H7 (cell line): ENCODE measurements around the gene SETD1B. TPM values are rescaled to one million over a fixed set of nuclear protein-coding genes. Genes with fewer than 3 reads are reported as not detected.

ENCODE experiments used
- DNase-seq: peaks from one replicate; pipeline ENCODE4 v3.0.0; 2012
- H3K27me3 ChIP-seq: 2 replicates; pipeline ENCODE4 v1.6.0; 2011; ENCODE audit warnings: mild to moderate bottlenecking, low read length; ENCODE audit not compliant: control insufficient read depth, insufficient read depth
- H3K36me3 ChIP-seq: replicated peaks from 2 replicates; pipeline ENCODE4 v1.5.1; 2011; ENCODE audit warnings: low read length; ENCODE audit not compliant: control insufficient read depth, insufficient read depth
- H3K4me3 ChIP-seq: 2 replicates; pipeline ENCODE4 v1.5.1; 2011; ENCODE audit warnings: low read depth, mild to moderate bottlenecking, control low read depth, low read length, moderate library complexity; ENCODE audit not compliant: insufficient read depth
- total RNA-seq: library from RNA; depleted of rRNA; stranded (reverse); fragments of >200 nt; shearing (Covaris generic); gene quantifications from 2 replicates; pipeline ENCODE4 v1.2.3, GENCODE V29; 2014

Gene SETD1B
- total RNA-seq, 1 experiment from 2014 or later = 3.5 TPM

DNA sequence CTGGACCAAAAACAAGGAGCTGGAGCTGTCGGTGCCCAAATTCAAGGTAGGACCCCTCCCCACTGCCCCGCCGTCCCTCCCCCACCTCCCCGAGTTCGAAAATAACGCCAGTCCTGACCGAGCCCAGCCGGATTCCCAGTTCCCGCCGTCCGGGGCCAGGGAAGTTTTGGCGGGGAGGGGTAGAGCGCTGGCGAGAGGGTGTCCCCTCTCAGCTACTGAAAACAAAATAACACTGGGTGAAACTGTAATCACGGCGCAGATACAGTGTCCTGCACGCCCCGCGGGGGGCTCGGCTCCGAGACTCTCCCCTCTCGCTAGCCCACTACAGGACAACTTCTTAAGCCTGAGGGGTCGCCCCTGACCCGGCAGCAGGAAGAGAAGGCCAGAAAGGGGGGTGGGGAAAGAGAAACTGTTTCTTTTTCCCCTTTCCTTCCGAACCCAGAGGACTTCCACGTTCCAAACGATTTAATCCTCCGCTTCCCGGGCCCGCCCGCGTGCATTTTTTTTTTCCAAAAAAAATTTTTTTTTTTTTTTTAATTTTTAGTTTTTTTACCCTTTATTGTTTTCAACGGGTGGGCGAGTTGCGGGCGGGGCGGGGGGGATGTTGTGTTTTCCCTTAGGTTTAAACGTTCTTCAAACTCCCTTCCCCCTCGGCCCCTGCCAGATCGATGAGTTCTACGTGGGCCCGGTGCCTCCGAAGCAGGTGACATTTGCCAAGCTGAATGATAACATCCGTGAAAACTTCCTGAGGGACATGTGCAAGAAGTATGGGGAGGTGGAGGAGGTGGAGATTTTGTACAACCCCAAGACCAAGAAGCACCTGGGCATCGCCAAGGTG lies 1.6 kb downstream of the SETD1B start:
- DNase-seq = peak; percentile 78
- Histone ChIP-seq H3K4me3 (peak overlapping the region; percentile 79), H3K36me3 (peaks cover 10% of the 10 kb centered on the region), H3K27me3 (no peaks in the 10 kb centered on the region)

DNA sequence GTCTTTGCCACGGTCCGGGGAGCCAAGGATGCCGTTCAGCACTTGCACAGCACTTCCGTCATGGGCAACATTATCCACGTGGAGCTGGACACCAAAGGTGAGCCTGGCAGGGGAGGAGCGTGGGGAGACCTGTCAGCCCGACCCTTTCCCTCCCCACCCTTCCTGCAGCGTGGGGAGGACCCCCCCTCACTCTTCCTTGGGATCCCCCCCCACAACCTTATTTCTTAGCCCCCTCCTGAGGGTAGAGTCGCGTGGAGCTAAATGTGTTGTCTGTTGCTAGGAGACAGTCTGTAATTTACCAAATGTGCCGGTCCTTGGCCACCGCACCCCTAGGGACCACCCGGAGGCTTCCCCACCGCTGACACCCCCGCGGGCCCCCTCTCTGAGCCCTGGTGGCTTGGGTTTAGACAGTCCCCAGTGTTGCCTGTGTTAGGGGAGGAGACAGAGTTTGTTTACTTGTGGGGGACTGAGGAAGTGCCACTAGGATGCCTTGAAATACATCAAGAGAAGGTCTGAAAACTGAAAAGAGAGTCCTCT lies 2.3 kb downstream of the SETD1B start:
- Histone ChIP-seq H3K36me3 (peaks cover 13% of the 10 kb centered on the region), H3K27me3 (no peaks in the 10 kb centered on the region), H3K4me3 (peak overlapping the region; percentile 79; the same call in 1 of the 2 replicates)
- no peak for DNase-seq

DNA sequence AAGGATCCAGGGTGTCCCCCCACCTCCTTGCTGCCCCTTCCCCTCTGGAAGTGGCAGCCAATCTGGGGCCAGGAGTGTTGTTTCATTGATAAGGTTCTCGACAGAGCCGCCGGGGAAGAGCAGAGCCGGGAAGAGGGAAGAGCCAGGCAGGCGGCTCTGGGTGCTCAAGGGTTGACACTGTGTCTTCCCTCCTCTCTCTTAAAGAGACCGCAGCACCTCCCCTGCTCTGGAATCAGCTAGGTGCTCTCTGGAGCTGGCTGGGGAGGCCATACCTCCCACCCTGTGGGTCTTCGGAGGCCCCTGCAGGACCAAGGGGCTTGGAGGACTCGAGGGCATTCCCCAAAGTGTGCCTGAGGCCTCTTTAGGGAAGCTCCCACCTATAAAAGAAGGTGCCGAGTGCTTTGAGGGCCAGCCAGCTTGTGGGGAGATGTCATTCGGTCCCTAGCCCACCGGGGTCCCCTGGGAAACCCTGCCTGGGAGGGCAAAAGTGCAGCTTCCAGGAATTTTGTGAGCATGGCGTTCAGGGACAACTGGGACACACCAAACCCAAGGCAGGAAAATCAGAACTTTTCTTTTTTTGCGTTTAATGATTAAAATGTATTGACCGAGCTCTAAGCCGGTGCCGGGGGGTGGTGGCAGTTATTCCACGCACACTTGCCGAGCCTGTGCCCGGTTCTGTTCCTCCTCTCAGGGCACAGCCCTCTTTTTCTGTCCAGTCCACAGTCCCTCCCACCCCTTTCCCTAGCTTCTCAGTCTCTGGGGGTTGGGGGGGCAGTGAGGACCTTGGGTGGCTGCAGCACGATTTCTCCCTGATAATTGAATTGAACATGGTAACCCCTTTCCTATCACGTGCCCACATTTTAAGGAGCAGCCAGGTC lies 3.0 kb downstream of the SETD1B start:
- Histone ChIP-seq H3K36me3 (peaks cover 13% of the 10 kb centered on the region), H3K4me3 (peak overlapping the region; percentile 14; the same call in 1 of the 2 replicates), H3K27me3 (no peaks in the 10 kb centered on the region)
- DNase-seq = peak; percentile 53

DNA sequence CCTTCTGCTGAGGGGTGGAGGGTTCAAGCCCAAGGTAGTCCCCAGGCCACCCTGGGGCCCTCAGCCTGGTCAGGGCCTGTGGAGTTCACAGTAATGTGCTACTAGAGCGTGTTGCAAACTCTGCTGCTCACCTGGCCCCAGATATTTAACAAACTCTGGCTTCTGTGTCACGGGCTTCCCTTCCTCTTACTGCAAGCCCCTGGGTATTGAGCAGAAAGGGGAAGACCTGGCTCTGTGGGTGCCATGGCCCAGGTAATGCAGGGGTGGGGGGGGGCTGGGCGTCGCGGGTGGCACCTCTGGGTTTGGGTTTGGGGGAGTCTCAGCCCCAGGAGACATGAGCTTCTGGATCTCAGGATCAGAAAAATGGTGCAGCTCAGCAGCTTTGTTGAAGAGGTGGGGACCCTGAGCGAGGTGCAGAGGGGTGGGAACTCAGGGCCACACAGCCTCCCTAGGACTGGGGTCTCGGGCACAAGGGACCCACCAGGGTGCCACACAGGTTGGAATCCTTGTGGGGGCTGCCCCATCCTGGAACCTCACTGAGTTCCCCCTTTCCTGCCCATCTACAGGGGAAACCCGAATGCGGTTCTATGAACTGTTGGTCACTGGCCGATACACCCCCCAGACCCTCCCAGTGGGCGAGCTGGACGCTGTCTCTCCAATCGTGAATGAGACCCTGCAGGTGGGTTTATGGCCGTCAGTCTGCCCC lies 4.0 kb downstream of the SETD1B start:
- H3K4me3 ChIP-seq = no peak overlapping the region
- no peaks in the 10 kb centered on the region for H3K27me3 ChIP-seq
- peaks cover 13% of the 10 kb centered on the region for H3K36me3 ChIP-seq
- DNase-seq = no peak

DNA sequence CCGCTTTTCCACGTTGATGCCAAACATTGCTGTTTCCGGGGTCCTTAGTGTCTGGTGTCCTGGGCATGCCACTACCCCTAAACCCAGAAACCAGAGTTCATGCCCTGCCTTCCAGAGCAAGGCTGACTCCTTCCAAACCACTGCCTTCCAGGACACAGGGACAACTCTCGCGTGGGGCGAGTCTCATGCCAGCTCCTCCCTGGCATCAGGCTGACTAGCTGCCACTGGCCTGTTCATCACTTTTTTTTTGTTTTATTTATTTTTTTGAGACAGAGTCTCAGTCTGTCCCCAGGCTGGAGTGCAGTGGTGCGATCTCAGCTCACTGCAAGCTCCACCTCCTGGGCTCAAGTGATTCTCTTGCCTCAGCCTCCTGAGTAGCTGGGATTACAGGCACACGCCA lies 4.8 kb downstream of the SETD1B start:
- Histone ChIP-seq H3K27me3 (no peaks in the 10 kb centered on the region), H3K4me3 (no peak overlapping the region), H3K36me3 (peaks cover 13% of the 10 kb centered on the region)
- DNase-seq = no peak

DNA sequence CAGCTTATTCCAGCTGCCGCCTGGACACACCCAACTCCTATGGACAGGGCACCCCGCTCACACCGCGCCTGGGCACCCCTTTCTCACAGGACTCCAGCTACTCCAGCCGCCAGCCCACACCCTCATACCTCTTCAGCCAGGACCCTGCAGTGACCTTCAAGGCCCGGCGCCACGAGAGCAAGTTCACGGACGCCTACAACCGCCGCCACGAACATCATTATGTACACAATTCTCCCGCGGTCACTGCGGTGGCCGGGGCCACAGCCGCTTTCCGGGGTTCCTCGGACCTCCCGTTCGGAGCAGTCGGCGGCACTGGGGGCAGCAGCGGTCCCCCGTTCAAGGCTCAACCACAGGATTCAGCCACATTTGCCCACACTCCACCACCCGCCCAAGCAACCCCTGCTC lies 5.9 kb downstream of the SETD1B start:
- DNase-seq = no peak
- H3K27me3 ChIP-seq = no peaks in the 10 kb centered on the region
- no peak overlapping the region for H3K4me3 ChIP-seq
- H3K36me3 ChIP-seq = peaks cover 13% of the 10 kb centered on the region

DNA sequence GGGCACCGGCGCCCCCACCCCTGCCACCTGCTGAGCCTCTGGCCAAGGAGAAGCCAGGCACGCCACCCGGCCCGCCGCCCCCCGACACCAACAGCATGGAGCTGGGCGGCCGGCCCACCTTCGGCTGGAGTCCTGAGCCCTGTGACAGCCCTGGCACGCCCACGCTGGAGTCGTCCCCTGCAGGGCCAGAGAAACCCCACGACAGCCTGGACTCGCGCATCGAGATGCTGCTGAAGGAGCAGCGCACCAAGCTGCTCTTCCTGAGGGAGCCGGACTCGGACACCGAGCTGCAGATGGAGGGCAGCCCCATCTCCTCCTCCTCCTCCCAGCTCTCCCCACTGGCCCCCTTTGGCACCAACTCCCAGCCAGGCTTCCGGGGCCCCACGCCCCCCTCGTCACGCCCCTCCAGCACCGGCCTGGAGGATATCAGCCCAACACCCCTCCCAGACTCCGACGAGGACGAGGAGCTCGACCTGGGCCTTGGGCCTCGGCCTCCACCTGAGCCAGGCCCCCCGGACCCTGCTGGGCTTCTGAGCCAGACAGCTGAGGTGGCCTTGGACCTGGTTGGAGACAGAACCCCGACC lies 6.5 kb downstream of the SETD1B start:
- Histone ChIP-seq H3K36me3 (peaks cover 13% of the 10 kb centered on the region), H3K27me3 (no peaks in the 10 kb centered on the region), H3K4me3 (no peak overlapping the region)
- DNase-seq = no peak

DNA sequence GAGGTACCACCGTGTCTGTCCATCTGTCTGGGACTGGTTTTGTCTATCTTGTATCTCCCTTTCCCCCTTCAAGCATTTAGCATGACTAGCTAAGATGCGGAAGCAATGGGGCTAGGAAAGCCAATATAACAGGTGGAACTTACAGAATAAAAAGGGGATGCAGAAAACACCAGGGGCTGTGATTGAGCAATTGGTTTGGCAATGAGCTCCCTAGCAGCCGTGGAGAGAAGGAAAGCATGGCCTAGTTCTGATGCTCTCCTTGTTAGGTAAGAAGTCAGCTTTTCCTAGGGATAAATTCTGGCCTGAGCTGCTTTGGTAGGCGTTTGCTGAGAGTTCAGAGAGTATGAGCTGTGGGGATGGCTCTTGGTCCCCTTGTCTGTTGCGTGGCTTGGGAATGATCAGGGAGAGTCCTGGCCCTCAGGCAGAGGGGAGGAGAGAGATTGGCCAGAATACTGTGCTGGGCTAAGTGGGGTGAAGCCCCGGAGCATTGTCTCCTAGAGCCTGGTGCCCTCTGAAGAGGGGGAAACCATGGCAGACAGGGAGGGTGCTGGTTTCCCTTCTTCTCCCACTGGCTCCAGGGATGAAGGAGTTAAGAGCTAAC lies 7.1 kb downstream of the SETD1B start:
- H3K4me3 ChIP-seq = no peak overlapping the region; the same call in 1 of the 2 replicates
- DNase-seq = no peak
- peaks cover 13% of the 10 kb centered on the region for H3K36me3 ChIP-seq
- H3K27me3 ChIP-seq = no peaks in the 10 kb centered on the region

DNA sequence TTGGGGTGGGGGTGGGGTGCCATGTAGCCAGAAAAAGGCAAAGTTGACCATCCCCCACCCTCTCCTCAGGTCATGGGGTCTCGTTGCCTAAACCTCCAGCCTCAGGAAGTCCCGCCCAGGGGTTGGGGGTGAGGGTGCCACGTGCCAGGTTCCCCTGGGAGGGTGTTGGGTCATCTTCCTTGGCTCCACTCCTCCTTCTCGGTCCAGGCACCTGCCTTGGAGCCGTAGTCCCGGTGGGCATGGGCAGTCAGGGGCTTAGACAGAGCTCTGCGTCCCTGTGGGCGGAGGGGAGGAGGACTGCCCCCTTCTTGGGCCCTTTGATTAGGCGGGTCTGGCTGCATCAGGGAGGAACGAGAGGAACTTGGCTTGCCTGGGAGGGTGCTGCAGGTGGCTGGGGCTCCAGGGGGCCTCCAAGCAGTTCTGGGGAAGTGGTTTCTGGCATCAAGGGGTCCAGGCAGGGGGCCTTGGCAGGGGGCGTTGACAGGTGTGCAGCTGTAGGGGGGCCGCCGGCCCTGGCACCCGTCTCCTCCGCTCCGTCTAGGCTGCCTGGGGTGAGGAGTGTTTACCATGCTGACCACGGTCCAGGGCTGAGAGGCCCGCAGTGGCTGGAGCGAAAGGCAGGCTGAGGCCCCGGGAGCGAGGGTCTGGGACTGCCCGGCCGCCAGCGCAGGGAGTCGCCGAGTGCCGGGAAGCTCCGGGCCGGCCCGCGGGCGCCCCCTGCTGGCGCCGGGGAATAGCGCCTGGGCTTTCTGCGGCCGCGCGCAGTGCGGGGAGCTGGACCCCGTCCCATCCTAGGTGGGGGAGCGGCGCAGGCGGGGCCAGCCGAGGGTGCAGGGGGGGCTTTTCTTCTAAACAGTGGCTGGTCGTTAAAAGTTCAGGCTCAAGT lies 7.9 kb downstream of the SETD1B start:
- peak; percentile 98 for DNase-seq
- peaks cover 15% of the 10 kb centered on the region for H3K36me3 ChIP-seq

DNA sequence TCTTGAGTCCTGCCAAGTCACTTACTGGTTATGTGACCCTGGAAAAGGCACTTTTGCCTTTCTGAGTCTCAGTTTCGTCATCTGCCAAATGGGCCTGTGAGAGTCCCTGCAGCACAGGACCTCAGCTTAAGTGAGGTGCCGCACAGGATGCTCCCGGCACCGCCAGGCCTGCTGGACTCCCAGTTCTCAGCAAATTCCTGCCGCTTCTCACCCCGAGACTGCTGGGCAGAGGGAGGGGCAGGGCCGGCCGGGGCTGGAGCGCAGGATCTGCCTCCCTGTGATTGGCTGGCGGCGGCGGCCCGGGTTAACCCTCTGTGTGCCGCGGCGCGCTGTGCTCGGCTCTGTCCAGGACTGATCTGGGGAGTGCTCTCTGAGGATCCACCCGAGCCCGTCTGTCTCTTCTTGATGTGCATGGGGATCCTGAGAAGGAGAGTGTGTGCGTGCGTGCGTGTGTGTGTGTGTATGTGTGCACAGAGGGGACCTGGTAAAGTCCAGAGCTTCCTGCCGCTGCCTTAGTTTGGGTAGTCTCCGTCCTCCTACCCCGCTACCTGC lies 8.6 kb downstream of the SETD1B start:
- H3K36me3 ChIP-seq = peaks cover 18% of the 10 kb centered on the region
- peak; percentile 99 for DNase-seq

More for the DNA sequence above, 7.9 kb downstream of the SETD1B start:
- Histone ChIP-seq H3K4me3 (peak overlapping the region; percentile 61), H3K27me3 (no peaks in the 10 kb centered on the region)

DNA sequence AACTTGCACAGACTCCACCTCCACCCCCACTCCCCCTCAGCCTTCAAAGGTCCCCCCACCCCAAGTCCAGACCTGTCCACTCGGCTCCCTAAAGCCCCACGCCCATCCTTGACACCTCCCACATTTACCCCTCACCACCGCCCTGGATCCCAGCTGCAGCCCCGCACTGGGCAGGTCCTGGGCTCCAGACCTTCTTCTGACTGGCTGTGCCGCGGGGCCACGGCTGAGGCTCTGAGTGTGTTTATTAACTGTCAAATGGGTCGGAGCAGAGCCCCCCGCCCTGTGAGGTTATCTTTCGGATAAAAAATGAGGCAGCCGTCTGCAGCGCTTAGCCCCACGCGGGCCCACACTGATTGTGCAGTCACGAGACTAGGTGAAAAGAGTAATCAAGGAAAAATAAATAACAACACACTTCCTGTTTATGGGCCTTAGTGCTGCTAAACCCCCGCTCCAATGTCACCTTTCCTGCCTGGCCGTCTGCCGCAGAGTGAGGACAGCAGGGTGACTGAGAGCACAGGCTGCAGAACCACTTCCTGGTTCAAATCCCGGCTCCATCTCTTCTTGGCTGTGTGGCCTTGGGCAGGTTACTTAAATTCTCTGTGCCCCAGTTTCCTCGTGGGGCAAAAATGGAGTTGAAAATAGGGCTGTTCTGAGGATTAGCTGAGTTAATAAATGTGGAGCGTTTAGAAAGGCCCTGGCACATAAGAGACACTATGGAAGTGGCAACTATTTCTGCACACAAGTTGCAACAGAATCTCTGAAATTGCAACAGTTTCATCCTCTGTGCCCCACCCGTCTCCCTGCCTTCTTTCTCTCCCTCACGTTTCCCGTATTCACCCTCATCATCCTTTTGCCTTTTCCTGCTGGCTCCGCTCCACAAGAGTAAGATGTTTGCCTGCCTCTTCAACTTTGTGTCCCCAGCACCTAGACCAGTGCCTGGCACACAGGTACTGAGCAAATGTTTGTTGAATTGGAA lies 9.4 kb downstream of the SETD1B start:
- no peaks in the 10 kb centered on the region for H3K27me3 ChIP-seq
- peaks cover 21% of the 10 kb centered on the region for H3K36me3 ChIP-seq
- H3K4me3 ChIP-seq = peak overlapping the region; percentile 61
- DNase-seq = peak; percentile 75

More for the DNA sequence above, 8.6 kb downstream of the SETD1B start:
- peak overlapping the region; percentile 61 for H3K4me3 ChIP-seq
- H3K27me3 ChIP-seq = no peaks in the 10 kb centered on the region

DNA sequence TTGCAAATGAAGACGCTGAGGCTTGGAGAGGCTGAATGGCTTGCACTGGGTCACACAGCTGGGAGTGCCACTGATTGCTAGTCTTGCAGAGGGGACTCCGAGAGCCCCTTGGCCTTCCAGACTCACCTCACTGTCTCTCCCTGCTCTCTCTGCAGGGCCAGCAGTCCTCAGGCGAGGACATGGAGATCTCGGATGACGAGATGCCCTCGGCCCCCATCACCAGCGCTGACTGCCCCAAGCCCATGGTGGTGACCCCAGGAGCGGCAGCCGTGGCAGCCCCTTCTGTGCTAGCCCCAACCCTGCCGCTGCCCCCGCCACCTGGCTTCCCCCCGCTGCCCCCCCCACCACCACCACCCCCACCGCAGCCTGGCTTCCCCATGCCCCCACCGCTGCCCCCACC lies 10.1 kb downstream of the SETD1B start:
- no peak for DNase-seq
- Histone ChIP-seq H3K36me3 (peaks cover 17% of the 10 kb centered on the region), H3K27me3 (no peaks in the 10 kb centered on the region), H3K4me3 (no peak overlapping the region)
